GM18520 (cell line): ENCODE data around the gene ZXDC.

ENCODE experiments used
- ATAC-seq: cut with Tn5 transposase; IDR thresholded peaks from one replicate; pipeline ENCODE4 v1.9.1; 2021; ENCODE audit not compliant: unreplicated experiment

ZXDC gene

GRCh38 chr3:126456766-126457388, 18.8 kb downstream of the ZXDC start:
- no peak for ATAC-seq

GRCh38 chr3:126456211-126456610, 19.5 kb downstream of the ZXDC start:
- ATAC-seq: no peak

- ATAC-seq: no peak
These were observed 21.1 kb downstream of the ZXDC start for GRCh38 chr3:126454437-126455198.

GRCh38 chr3:126454025-126454424, 21.7 kb downstream of the ZXDC start:
- no peak for ATAC-seq

GRCh38 chr3:126452213-126452612, 23.5 kb downstream of the ZXDC start:
- no peak for ATAC-seq

- no peak for ATAC-seq
These were observed 24.2 kb downstream of the ZXDC start for GRCh38 chr3:126451511-126451910.

- no peak for ATAC-seq
These were observed 24.9 kb downstream of the ZXDC start for GRCh38 chr3:126450744-126451143.

GRCh38 chr3:126450219-126450618, 25.5 kb downstream of the ZXDC start:
- ATAC-seq: no peak

GRCh38 chr3:126449621-126450051, 26.1 kb downstream of the ZXDC start:
- ATAC-seq: no peak

GRCh38 chr3:126448893-126449180, 26.9 kb downstream of the ZXDC start:
- no peak for ATAC-seq

- ATAC-seq: no peak
These were observed 27.4 kb downstream of the ZXDC start for GRCh38 chr3:126448136-126448892.

GRCh38 chr3:126447456-126448106, 28.1 kb downstream of the ZXDC start:
- ATAC-seq: no peak

- no peak for ATAC-seq
These were observed 28.9 kb downstream of the ZXDC start for GRCh38 chr3:126446791-126447190.

GRCh38 chr3:126446301-126446700, 29.4 kb downstream of the ZXDC start:
- ATAC-seq: no peak

GRCh38 chr3:126445506-126445905, 30.2 kb downstream of the ZXDC start:
- ATAC-seq: no peak

- ATAC-seq: no peak
These were observed 32.8 kb downstream of the ZXDC start for GRCh38 chr3:126442856-126443242.

- ATAC-seq: no peak
These were observed 33.4 kb downstream of the ZXDC start for GRCh38 chr3:126442094-126442855.

- no peak for ATAC-seq
These were observed 34.3 kb downstream of the ZXDC start for GRCh38 chr3:126441256-126441880.

GRCh38 chr3:126440709-126440995, 35.0 kb downstream of the ZXDC start:
- no peak for ATAC-seq

GRCh38 chr3:126439968-126440708, 35.6 kb downstream of the ZXDC start:
- ATAC-seq: no peak
